Fibroblast of peridontal ligament (primary cell): ENCODE measurements around the gene KRTAP10-12.

Experiments
- DNase-seq: peaks from one replicate; pipeline ENCODE4 v3.0.0-alpha.2; 2010; ENCODE audit errors: extremely low read depth

The KRTAP10-12 gene

DNA sequence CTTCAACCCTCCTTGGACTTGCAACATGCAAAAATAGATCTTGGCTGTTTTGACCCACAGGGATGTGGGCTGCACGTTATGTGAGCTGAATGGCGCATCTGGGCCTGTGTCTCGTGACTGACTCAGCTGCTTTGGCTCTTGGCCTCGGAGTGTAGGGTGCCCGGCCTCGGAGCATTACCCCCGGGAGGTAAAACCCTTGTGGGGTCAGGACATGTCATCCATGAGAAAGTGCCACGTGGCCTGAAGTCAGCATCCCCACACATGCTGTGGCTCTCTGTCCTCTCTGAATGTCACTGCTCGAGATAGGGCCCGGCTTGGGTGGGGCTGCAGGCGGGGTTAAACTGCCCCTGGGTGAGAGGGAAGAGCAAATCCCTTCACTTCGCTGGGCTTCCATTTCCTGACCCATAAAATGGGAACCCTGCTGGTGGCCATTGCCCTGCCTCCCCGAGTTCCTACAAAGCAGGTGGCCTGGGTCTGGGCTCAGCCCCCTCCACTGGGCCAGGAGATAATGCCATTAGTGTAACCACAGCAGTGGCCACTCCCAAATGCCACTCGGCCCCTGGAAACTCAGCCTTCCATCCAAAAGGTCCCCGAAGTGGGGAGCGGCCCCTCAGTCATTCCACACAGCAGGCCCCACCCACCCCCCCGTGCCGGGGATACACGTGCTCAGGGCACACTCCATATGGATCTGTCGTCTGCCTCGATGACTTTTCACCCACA is 37.2 kb downstream of the KRTAP10-12 start:
- DNase-seq: no peak

DNA sequence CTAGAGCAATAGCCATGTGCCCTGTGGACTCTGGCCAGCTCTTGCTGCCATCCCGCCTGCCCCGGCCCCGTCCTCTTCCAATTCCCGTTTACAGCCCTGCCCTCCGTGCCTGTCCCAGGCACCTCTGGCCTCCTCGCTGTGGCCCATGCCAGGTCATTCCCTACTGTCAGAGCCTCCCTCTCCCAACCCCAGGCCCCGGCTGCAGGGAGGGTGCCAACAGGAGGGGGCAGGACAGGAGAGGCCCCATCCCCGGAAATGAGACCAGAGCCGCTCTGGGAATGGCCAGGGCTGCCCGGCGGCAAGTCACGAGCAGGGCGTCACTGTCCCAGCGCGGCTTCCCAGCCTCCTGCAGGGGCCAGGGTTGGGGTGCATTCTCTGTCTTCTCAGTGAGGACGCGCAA is 37.9 kb downstream of the KRTAP10-12 start:
- no peak for DNase-seq

GRCh38 chr21:44735821-44736220 is 38.8 kb downstream of the KRTAP10-12 start:
- no peak for DNase-seq

GRCh38 chr21:44736291-44737004 is 39.5 kb downstream of the KRTAP10-12 start:
- DNase-seq: no peak

GRCh38 chr21:44737706-44738354 is 40.9 kb downstream of the KRTAP10-12 start:
- DNase-seq: peak; percentile 47

- DNase-seq: no peak
These were observed 41.6 kb downstream of the KRTAP10-12 start for GRCh38 chr21:44738621-44739020.

GRCh38 chr21:44739316-44739715 is 42.3 kb downstream of the KRTAP10-12 start:
- no peak for DNase-seq

GRCh38 chr21:44740742-44741141 is 43.8 kb downstream of the KRTAP10-12 start:
- no peak for DNase-seq

DNA sequence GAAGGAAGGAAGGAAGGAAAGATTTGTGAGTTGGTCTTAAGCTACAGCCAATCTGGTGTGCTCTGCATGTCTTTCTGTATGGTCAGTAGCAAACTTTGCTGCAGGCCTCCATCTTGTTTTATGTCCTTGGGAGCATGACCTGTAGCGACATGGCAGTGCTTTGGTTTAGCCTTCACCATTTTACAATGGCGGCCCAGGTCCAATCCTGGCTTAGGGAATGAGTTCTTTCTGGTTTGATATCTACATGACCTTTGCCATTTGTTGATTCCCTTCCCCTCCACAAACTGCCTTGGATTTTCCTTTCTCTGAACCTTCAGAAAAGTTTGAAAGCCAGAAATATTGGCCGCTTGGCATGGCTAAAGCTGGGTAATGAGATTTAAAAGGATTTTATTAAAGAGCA is 44.9 kb downstream of the KRTAP10-12 start:
- DNase-seq: no peak

GRCh38 chr21:44742418-44743153 is 45.6 kb downstream of the KRTAP10-12 start:
- peak; percentile 19 for DNase-seq
